ENCODE results near the gene ZCCHC10. TPM values are rescaled to one million over a fixed set of nuclear protein-coding genes. Genes with fewer than 3 reads are reported as not detected.

Gene ZCCHC10
- total and polyA plus RNA-seq, 12 donors = 12.2 to 29.9 (median 19.4) TPM

GRCh38 chr5:133052317-133053175, 26.2 kb upstream of the ZCCHC10 start:
- H3K27ac ChIP-seq = peak overlapping the region; percentile 86 to 99 (median 98)
- H3K4me3 ChIP-seq = peak overlapping the region; percentile 70 to 98 (median 90)
- H3K9me3 ChIP-seq = no peaks in the 10 kb centered on the region
- WGBS, 2 donors = 1% methylated on average over 59 of the region's 59 CpGs
- TF ChIP-seq CTCF (IDR thresholded peaks at IDR 0.05) = no peak
- intact Hi-C loops (cut with DNase I) = loop anchor here in 3 of 10 donors (2.0 to 10.0 kb wide), 2 partner anchors 88 to 90 kb away; partner anchors contain the start of gene AFF4 (in 3 of the 3)
- no peaks in the 10 kb centered on the region for H3K36me3 ChIP-seq
- no peaks in the 10 kb centered on the region for H3K27me3 ChIP-seq
- DNase-seq = peak; percentile 41 to 59
- ATAC-seq = peak; percentile 28 to 59 (median 46)
- peaks cover 6 to 73% (median 60%) of the 10 kb centered on the region in 9 donors for H3K4me1 ChIP-seq

DNA sequence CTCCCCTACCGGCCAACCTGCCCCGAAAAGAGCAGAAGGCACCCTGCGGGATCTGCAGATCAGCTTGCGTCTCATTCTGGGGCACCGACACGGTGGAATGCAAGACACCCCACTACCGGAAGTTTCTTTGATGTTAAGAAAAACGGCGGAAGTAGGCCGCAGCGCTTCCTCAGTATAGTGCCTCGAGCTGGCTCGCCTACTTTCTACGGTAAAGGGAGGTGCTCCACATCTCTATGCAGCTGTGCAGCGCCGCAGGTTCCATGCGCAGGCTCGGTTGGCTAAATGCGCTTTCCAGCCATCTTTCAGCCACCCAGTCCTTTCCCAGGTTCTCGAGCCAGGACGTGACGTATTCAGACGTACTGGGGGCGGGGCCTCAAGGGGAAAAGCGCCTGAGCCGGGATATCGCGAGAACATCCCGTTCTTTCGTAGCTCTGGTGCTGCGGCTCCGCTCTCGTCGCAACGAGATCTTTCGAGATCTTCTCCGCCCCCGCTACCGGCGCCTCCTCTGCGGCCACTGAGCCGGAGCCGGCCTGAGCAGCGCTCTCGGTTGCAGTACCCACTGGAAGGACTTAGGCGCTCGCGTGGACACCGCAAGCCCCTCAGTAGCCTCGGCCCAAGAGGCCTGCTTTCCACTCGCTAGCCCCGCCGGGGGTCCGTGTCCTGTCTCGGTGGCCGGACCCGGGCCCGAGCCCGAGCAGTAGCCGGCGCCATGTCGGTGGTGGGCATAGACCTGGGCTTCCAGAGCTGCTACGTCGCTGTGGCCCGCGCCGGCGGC, 25.4 kb upstream of the ZCCHC10 start, which contains the start of gene HSPA4:
HSPA4 (plus strand) TSS at position 472 of the 775 bp plus-strand sequence; CDS start at position 710, 238 bp downstream.
- Histone ChIP-seq H3K9me3 (no peaks in the 10 kb centered on the region), H3K4me1 (peaks cover 6 to 65% (median 54%) of the 10 kb centered on the region in 9 donors), H3K27ac (peak within 1 kb of the TSS; percentile 86 to 99 (median 98)), H3K4me3 (peak within 1 kb of the TSS; percentile 70 to 98 (median 90)), H3K27me3 (no peaks in the 10 kb centered on the region), H3K36me3 (no peaks in the 10 kb centered on the region)
- intact Hi-C loops (cut with DNase I) = loop anchor here in 6 of 10 donors (2.0 to 10.0 kb wide), 3 partner anchors 25 to 89 kb away; partner anchors contain the start of genes AFF4 (in 6 of the 6) and ZCCHC10 (in 1 of the 6)
- WGBS, 2 donors = 0% methylated on average over 68 of the region's 68 CpGs
- peak; percentile 89 to 97 (median 94) for ATAC-seq
- peak; percentile 95 to 99 for DNase-seq
- no peak for TF ChIP-seq CTCF (IDR thresholded peaks at IDR 0.05)

DNA sequence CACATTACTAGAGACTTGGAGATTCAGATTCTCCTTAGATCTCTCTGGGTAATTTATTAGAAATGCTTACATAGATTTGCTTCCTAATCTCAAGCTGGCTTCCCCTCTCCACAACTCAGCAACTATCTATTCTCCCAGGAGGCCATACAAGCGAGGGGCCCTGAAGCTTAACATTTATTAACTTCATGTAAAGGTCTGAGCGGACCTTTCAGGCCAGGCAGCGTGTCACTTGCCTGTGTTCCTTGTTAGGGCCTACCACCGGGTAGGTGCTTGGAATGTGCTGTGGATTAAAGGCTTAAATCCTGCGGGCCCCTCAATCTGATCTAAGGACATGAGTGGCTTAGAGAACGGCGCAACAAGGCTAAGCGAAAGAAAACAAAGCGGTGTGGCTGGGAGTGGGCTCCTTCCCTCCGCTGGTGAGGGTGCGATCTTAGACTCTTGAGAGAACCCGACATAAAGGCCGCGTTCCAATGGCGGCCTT, 24.8 kb upstream of the ZCCHC10 start:
- intact Hi-C loops (cut with DNase I) = loop anchor here in 5 of 10 donors (2.0 to 10.0 kb wide), 3 partner anchors 24 to 88 kb away; partner anchors contain the start of genes AFF4 (in 5 of the 5) and ZCCHC10 (in 1 of the 5)
- DNase-seq (no peak), ATAC-seq (peak in 7 of 8 donors; percentile 0 to 24 (median 5))
- no peaks in the 10 kb centered on the region for H3K36me3 ChIP-seq
- no peak for TF ChIP-seq CTCF (IDR thresholded peaks at IDR 0.05)
- 2 to 3% methylated on average over 15 of the region's 15 CpGs for WGBS, 2 donors
- H3K9me3 ChIP-seq = no peaks in the 10 kb centered on the region
- H3K4me1 ChIP-seq = peaks cover 6 to 61% (median 49%) of the 10 kb centered on the region in 9 donors
- no peaks in the 10 kb centered on the region for H3K27me3 ChIP-seq
- H3K27ac ChIP-seq = peak overlapping the region; percentile 86 to 99 (median 98)
- peak overlapping the region; percentile 70 to 98 (median 90) for H3K4me3 ChIP-seq
